Activated CD4-positive, alpha-beta T cell treated with anti-CD3 and anti-CD28 coated beads, Interleukin-2, amount 10 ng/mL, durations not matched to agents 7 days and 5 days (primary cell): Measurements from ENCODE around the gene ZNF234. TPM values are rescaled to one million over a fixed set of nuclear protein-coding genes. Genes with fewer than 3 reads are reported as not detected.
"Not testable (repeated sequence)": the region's sequence is repeated elsewhere in the genome, so short reads cannot be mapped to it uniquely, and the experiment has no call there.

Source experiments
- CTCF ChIA-PET: fragments of 350-600 bp; sonication (Branson Sonifier 250); formaldehyde crosslinking; loops from one replicate; lab custom pipeline; 2021; ENCODE audit warnings: antibody characterized with exemption; lab: Charles Lee
- POLR2A ChIA-PET: fragments of 350-600 bp; sonication (Branson Sonifier 250); formaldehyde crosslinking; loops from one replicate; lab custom pipeline; 2021; ENCODE audit warnings: antibody characterized with exemption; lab: Charles Lee
- DNase-seq: peaks from one replicate; pipeline ENCODE4 v3.0.0-alpha.2; 2020
- H3K27ac Mint-ChIP-seq: one replicate; pipeline ENCODE4 v1.8.0; 2021; ENCODE audit warnings: mild to moderate bottlenecking, moderate library complexity, mixed read lengths
- H3K27me3 Mint-ChIP-seq: one replicate; pipeline ENCODE4 v1.8.0; 2021; ENCODE audit warnings: mixed read lengths
- H3K36me3 Mint-ChIP-seq: one replicate; pipeline ENCODE4 v1.8.0; 2021; ENCODE audit warnings: low read depth, mixed read lengths
- H3K4me1 Mint-ChIP-seq: one replicate; pipeline ENCODE4 v1.8.0; 2021; ENCODE audit warnings: mixed read lengths
- H3K4me3 Mint-ChIP-seq: one replicate; pipeline ENCODE4 v1.8.0; 2021; ENCODE audit warnings: mild to moderate bottlenecking, moderate library complexity, mixed read lengths
- H3K9me3 Mint-ChIP-seq: one replicate; pipeline ENCODE4 v1.8.0; 2021; ENCODE audit warnings: mixed read lengths
- total RNA-seq, 2 experiments: library from RNA; stranded (reverse); gene quantifications; one replicate each; pipeline ENCODE4 v1.2.3, GENCODE V29; 2021

The ZNF234 gene
- total RNA-seq, 2 experiments from 2014 or later: 12.1 to 12.9 TPM

- ChIA-PET POLR2A (no interaction called here), CTCF (no interaction called here)
- Mint-ChIP-seq H3K36me3 (no peaks in the 10 kb centered on the region), H3K9me3 (peaks cover 22% of the 10 kb centered on the region), H3K27ac (no peak overlapping the region), H3K27me3 (no peaks in the 10 kb centered on the region), H3K4me1 (no peaks in the 10 kb centered on the region), H3K4me3 (no peak overlapping the region)
- DNase-seq: no peak
Measured at GRCh38 chr19:44196772-44197171, 55.4 kb downstream of the ZNF234 start.

- peaks cover 6% of the 10 kb centered on the region for H3K4me1 Mint-ChIP-seq
- H3K9me3 Mint-ChIP-seq: peaks cover 24% of the 10 kb centered on the region
- POLR2A ChIA-PET: no interaction called here
- H3K4me3 Mint-ChIP-seq: no peak overlapping the region
- DNase-seq: no peak
- peaks cover 9% of the 10 kb centered on the region for H3K36me3 Mint-ChIP-seq
- CTCF ChIA-PET: no interaction called here
- H3K27ac Mint-ChIP-seq: no peak overlapping the region
- peaks cover 3% of the 10 kb centered on the region for H3K27me3 Mint-ChIP-seq
Measured at GRCh38 chr19:44202470-44202869, 61.1 kb downstream of the ZNF234 start.

GRCh38 chr19:44202974-44203373 is 61.6 kb downstream of the ZNF234 start:
- Mint-ChIP-seq H3K36me3 (peaks cover 12% of the 10 kb centered on the region), H3K4me1 (peaks cover 8% of the 10 kb centered on the region), H3K27ac (no peak overlapping the region), H3K9me3 (peaks cover 22% of the 10 kb centered on the region), H3K27me3 (peaks cover 3% of the 10 kb centered on the region), H3K4me3 (no peak overlapping the region)
- ChIA-PET CTCF (no interaction called here), POLR2A (no interaction called here)
- DNase-seq: no peak

- peaks cover 12% of the 10 kb centered on the region for H3K36me3 Mint-ChIP-seq
- DNase-seq, H3K27ac Mint-ChIP-seq, H3K4me1 Mint-ChIP-seq, H3K27me3 Mint-ChIP-seq, H3K4me3 Mint-ChIP-seq, POLR2A ChIA-PET: not testable (repeated sequence)
- CTCF ChIA-PET: interaction anchor here (0.6 kb wide), 1 partner anchor 62 kb away, joined by 3 read pairs; no protein-coding TSS in a partner anchor
- peaks cover 28% of the 10 kb centered on the region for H3K9me3 Mint-ChIP-seq
Measured at GRCh38 chr19:44203877-44204276, 62.5 kb downstream of the ZNF234 start.

GRCh38 chr19:44204772-44205171 is 63.4 kb downstream of the ZNF234 start:
- POLR2A ChIA-PET: no interaction called here

GRCh38 chr19:44207126-44207803 is 65.9 kb downstream of the ZNF234 start:
- peak; percentile 84 for DNase-seq
- CTCF ChIA-PET: interaction anchor here (0.6 to 1.0 kb wide), 3 partner anchors 9 to 173 kb away, joined by 3 to 4 read pairs (median 3); partner anchors contain the start of gene ZNF235
- peak overlapping the region; percentile 86 for H3K27ac Mint-ChIP-seq
- H3K4me1 Mint-ChIP-seq: peaks cover 10% of the 10 kb centered on the region
- POLR2A ChIA-PET: no interaction called here
- H3K27me3 Mint-ChIP-seq: peaks cover 3% of the 10 kb centered on the region
- peaks cover 12% of the 10 kb centered on the region for H3K36me3 Mint-ChIP-seq
- H3K9me3 Mint-ChIP-seq: peaks cover 37% of the 10 kb centered on the region
- H3K4me3 Mint-ChIP-seq: peak overlapping the region; percentile 83

More at GRCh38 chr19:44204772-44205171, 63.4 kb downstream of the ZNF234 start:
- Mint-ChIP-seq H3K36me3 (peaks cover 12% of the 10 kb centered on the region), H3K4me3 (no peak overlapping the region), H3K4me1 (peaks cover 10% of the 10 kb centered on the region), H3K27ac (no peak overlapping the region), H3K27me3 (peaks cover 3% of the 10 kb centered on the region), H3K9me3 (peaks cover 34% of the 10 kb centered on the region)
- CTCF ChIA-PET: no interaction called here
- DNase-seq: no peak

Other genes with a start within 250 kb of the ZNF234 start
- gene ZNF45, start 206.3 kb upstream of the ZNF234 start, total RNA-seq: 10 to 100 TPM; 17.0 to 17.1 TPM
- gene ZNF221, start 190.3 kb upstream of the ZNF234 start, total RNA-seq: 1 to 10 TPM in 1 of 2 experiments, under 1 TPM in 1; 0.99 to 1.0 TPM
- gene ZNF155, start 157.4 kb upstream of the ZNF234 start, total RNA-seq: 1 to 10 TPM; 6.3 to 6.6 TPM
- 1 to 10 TPM; 4.5 to 5.5 TPM for gene ZNF230, start 138.6 kb upstream of the ZNF234 start, total RNA-seq
- 1 to 10 TPM; 2.8 to 3.7 TPM for gene ZNF222, start 116.2 kb upstream of the ZNF234 start, total RNA-seq
- under 1 TPM in 1 of 2 experiments, not detected in 1; 0.25 TPM for gene ZNF223, start 89.5 kb upstream of the ZNF234 start, total RNA-seq
- gene ZNF284, start 69.4 kb upstream of the ZNF234 start, total RNA-seq: 1 to 10 TPM; 2.1 to 2.2 TPM
- gene ZNF224, start 47.2 kb upstream of the ZNF234 start, total RNA-seq: 10 to 100 TPM; 33.4 to 36.5 TPM
- 1 to 10 TPM; 2.4 to 3.7 TPM for gene ZNF225, start 28.2 kb upstream of the ZNF234 start, total RNA-seq
- 10 to 100 TPM; 18.4 to 20.4 TPM for gene ZNF226, start 23.5 kb downstream of the ZNF234 start, total RNA-seq
- 10 to 100 TPM; 29.8 to 30.7 TPM for gene ZNF227, start 71.0 kb downstream of the ZNF234 start, total RNA-seq
- gene ZNF233, start 118.3 kb downstream of the ZNF234 start, total RNA-seq: under 1 TPM; 0.69 to 0.85 TPM
- gene ZNF235, start 163.5 kb downstream of the ZNF234 start, total RNA-seq: 1 to 10 TPM; 4.9 to 5.5 TPM
- gene ZNF112, start 215.1 kb downstream of the ZNF234 start, total RNA-seq: not detected